NCI-H524 (cell line): ENCODE results near the gene RNF213.
"Not testable (repeated sequence)": the region's sequence is repeated elsewhere in the genome, so short reads cannot be mapped to it uniquely, and the experiment has no call there.

Experiments used
- DNase-seq, 2 experiments: peaks; one replicate each; lab custom pipeline; 2025; lab: John Stamatoyannopoulos, UW

The RNF213 gene

GRCh38 chr17:80270836-80271235, 10.2 kb downstream of the RNF213 start:
- DNase-seq = no peak

- peak; percentile 100 for DNase-seq
Observed at GRCh38 chr17:80272366-80272765, 11.7 kb downstream of the RNF213 start.

GRCh38 chr17:80274331-80274730, 13.7 kb downstream of the RNF213 start:
- DNase-seq = no peak

- no peak for DNase-seq
Observed at GRCh38 chr17:80274871-80275449, 14.3 kb downstream of the RNF213 start.

- not testable (repeated sequence) for DNase-seq
Observed at GRCh38 chr17:80275857-80276256, 15.2 kb downstream of the RNF213 start.

GRCh38 chr17:80277751-80278671, 17.4 kb downstream of the RNF213 start:
- no peak for DNase-seq

- no peak for DNase-seq
Observed at GRCh38 chr17:80279895-80280294, 19.2 kb downstream of the RNF213 start.

- no peak for DNase-seq
Observed at GRCh38 chr17:80281516-80281915, 20.9 kb downstream of the RNF213 start.

GRCh38 chr17:80283116-80283852, 22.6 kb downstream of the RNF213 start:
- DNase-seq = peak in 1 of 2 experiments; percentile 71

GRCh38 chr17:80284631-80285030, 24.0 kb downstream of the RNF213 start:
- no peak for DNase-seq

GRCh38 chr17:80285237-80285920, 24.7 kb downstream of the RNF213 start:
- DNase-seq = no peak

- DNase-seq = no peak
Observed at GRCh38 chr17:80286638-80286960, 25.9 kb downstream of the RNF213 start.

- DNase-seq = no peak
Observed at GRCh38 chr17:80287038-80287437, 26.4 kb downstream of the RNF213 start.

GRCh38 chr17:80287806-80288567, 27.3 kb downstream of the RNF213 start:
- no peak for DNase-seq

- peak in 1 of 2 experiments; percentile 29 for DNase-seq
Observed at GRCh38 chr17:80289616-80290015, 29.0 kb downstream of the RNF213 start.

- no peak for DNase-seq
Observed at GRCh38 chr17:80290156-80290555, 29.5 kb downstream of the RNF213 start.

GRCh38 chr17:80291260-80291659, 30.6 kb downstream of the RNF213 start:
- DNase-seq = no peak

- no peak for DNase-seq
Observed at GRCh38 chr17:80291691-80292487, 31.2 kb downstream of the RNF213 start.

GRCh38 chr17:80292521-80292971, 31.9 kb downstream of the RNF213 start:
- no peak for DNase-seq

GRCh38 chr17:80294210-80294609, 33.6 kb downstream of the RNF213 start:
- DNase-seq = no peak

GRCh38 chr17:80294653-80295052, 34.0 kb downstream of the RNF213 start:
- no peak for DNase-seq
